HG02571 (cell line): ENCODE results near the gene RABGAP1L.

ENCODE experiments used
- ATAC-seq: cut with Tn5 transposase; IDR thresholded peaks from one replicate; pipeline ENCODE4 v1.9.1; 2021; ENCODE audit warnings: mild to moderate bottlenecking, moderate library complexity; ENCODE audit not compliant: unreplicated experiment

RABGAP1L gene

DNA sequence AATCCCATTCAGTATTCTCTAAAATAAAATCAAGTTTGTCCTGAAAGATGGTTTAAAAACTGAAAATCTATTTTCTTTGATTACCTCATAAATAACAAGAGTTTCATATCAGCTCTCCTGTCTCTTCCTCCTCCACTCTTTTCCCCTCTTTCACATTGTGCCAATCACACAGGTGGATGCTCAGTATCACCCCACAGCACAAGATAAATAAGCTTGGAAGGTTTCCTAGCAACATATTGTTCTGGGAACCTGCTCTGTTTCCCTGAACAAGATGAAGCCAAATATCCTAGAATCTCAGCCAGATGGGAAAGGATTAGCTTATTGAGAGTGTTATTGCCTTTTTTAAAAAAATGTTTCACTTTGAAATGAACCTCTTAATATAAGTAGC is 794.7 kb downstream of the RABGAP1L start:
- ATAC-seq: peak; percentile 19

DNA sequence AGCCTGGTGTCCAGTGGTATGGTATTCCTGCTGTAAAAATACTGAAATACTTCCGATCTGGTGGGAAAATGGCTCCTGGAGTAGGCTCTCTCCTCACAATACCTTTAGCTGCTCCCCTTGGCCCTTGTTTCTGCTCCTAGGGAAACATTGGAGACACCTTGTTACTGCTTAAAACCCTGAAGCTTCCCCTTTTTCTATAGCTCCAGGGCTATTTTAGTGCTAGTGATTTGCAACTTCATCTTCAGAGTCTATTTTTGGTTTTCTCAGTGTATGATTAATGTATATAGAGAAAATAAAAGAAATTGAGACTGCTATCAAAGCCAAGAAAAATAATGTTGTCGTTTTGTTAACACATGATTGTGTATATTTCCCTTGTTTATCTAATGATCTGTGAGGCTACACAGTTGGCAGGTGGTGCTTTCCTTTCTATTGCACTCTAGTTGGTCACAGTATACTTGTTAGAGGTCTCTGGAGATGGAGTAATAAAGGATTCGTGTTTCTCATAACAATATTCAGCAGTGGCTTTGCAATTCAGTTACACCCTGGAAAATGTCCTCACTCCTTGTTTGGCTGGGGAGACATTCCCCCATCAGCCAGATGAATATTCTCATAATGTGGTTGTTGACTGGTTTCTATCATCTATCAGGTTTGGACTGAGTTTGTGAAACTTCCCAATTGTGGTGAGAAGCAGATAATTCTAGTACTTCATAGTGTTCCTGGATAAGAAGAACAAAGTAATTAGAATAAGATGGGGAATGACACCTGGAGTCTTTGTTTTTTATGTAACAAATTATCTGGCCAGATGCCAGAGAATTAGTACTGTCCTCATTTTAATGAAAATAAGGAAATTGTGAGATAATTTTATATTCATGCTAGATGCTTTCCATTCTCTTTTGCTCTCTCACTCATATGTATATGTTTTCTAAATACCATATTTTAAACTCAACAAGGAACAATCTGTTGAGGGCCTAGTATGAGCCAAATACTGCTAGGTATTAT is 795.6 kb downstream of the RABGAP1L start:
- ATAC-seq: no peak

DNA sequence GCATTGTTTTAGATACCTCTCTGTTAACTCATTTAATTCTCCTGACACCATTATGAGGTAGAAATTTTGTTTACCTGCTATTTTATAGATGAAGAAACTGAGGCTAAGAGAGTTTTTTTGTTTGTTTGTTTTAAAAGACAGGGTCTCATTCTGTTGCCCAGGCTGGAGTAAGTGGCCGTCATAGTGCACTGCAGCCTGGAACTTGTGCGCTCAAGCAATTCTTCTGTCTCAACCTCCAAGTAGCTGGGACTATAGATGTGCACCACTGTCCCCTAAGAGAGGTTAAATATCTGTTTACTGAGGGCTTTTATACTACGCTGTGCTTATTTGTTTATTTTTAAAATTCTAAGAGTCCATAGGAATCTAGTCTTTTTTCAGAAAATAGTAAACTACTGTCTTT is 796.8 kb downstream of the RABGAP1L start:
- no peak for ATAC-seq

GRCh38 chr1:174956976-174957375 is 797.7 kb downstream of the RABGAP1L start:
- ATAC-seq: no peak

- no peak for ATAC-seq
Observed at GRCh38 chr1:174957829-174958228, 798.5 kb downstream of the RABGAP1L start.

GRCh38 chr1:174958396-174958795 is 799.1 kb downstream of the RABGAP1L start:
- no peak for ATAC-seq

DNA sequence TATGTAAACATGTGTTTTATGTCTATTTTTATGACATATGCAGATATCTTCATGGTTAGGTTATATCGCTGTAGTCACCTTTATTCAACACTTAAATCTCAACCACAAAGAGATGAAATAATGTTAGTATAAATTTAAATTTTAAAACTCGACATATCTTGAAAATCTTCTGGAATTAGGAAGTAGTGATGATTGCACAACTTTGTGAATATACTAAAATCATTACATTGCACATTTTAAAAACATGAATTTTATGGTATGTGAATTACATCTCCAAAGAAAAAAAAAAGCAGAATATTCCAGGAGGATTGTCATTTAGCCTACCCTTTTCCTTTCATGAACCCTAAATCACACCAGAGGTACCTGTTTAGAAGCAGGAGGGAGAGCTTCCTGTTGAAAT is 801.0 kb downstream of the RABGAP1L start:
- ATAC-seq: no peak

GRCh38 chr1:174963529-174964125 is 804.3 kb downstream of the RABGAP1L start:
- no peak for ATAC-seq

GRCh38 chr1:174964261-174964971 is 805.1 kb downstream of the RABGAP1L start:
- ATAC-seq: no peak

DNA sequence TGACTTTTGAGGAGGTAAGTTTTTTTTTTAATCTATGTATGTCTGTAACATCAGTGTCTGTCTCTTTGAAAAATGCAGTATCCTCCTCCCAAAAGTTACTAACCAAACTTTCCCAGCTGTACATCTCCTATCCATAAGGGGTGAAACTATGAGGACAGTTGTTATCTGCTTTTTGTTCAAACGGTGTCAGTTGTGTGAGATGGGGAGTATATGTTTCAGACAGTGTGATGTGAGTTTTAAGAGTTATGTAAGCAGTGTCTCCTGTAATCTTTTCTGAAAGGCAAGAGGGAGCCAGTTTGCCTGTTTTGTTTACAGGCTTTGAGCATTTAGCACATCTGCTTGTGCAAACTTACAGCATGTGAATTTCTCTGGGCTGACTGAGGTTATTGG is 805.6 kb downstream of the RABGAP1L start:
- ATAC-seq: no peak

GRCh38 chr1:174965362-174966007 is 806.2 kb downstream of the RABGAP1L start:
- ATAC-seq: no peak

- ATAC-seq: no peak
Observed at GRCh38 chr1:174966008-174966572, 806.8 kb downstream of the RABGAP1L start.

DNA sequence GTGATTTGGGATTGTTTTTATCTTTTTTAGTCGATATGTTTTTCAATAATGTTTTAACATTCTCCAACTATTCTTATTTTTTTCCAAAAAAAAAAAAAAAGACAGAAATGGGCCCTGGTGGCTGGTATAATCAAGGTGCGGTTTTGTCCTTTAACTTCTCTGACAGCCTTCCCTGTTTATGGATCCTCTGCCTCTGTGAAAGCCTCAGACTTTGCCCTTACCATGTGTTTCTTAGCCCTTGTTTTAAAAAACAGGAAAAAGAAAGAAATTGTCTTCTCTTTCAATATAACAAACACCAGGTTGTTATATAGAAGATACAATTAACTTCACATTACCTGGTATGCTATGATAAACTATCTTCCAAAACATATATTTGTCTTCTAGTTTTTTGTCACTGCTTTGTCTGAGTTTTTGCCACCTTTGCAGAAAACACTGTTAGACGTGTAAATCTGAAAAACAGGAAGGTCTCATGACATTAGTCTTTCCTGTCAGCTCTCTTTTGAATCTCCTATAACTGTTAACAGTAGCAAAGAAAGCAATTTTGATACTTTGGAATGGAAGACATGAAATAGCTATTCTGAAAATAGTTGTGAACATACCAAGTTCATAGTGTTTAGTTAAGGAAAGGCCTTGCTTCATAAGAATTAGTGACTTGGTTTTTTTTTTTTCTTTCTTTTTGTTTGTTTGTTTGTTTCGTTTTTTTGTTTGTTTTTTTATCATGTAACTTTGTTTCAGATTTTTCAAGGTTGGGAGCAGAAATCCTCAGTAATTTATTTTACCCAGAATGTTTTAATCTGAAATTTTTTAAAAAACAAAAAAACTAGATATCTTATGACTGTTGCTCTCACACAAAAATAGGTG is 808.8 kb downstream of the RABGAP1L start:
- no peak for ATAC-seq

DNA sequence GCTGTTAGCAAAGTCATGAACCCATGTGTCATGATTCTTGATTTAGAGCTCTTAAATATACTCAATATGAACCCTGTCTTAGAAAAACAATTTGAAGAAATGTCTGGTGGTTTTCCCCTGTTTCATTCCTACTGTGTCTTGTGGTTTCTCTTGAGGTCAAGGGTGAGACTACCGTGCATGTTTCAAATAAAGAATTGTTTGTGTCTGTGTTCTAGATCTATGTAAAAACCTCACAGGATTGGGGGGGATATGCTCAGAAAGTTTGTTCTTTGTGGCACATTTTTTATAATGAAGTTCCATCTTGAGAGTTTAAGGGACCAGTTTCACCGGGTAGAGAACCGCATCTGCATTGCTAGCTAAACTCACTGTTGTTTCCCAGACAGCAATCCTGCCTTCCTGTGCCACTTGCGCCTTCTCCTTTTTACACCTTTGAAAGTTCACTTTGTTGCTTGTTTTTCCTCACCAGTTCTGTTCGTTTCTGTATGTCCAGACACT is 809.5 kb downstream of the RABGAP1L start:
- peak; percentile 67 for ATAC-seq

DNA sequence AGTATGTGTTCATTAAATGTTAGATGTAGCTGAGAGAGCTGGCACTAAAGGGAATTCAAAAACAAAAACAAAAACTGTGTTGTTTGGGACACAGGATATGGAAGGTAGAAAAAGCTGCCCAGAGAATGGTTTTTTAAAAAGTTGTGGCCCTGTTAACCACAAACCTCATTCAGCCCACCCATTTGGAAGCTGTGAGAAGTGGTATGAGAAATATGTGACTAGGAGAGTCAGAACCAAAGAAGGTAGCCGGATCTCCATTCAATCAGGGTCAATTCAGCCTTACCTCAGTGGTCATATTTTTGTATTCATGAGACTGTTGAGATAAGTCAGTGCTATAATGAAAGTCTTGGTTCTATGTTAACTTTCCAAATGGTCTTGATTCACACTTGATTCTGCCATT is 810.7 kb downstream of the RABGAP1L start:
- ATAC-seq: no peak

- no peak for ATAC-seq
Observed at GRCh38 chr1:174971466-174971865, 812.1 kb downstream of the RABGAP1L start.

DNA sequence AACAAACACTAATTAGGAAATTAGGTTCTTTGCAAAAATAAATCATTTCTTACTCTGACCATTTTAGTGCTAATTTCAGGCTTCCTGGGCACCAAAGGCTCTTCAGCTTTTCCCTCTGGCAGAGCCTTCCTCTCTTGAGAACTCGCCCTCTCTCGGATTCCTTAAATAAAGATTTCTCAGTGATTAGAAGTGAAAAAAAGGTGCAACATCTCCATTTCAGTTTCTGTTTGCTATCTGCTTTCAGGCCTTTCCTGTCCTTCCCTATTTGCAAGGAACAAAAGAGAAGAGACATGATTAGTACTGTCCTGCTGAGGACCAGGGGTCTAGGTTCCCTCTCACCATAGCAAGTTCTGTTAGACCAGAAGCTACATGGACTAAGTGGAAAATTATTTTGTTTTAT is 812.6 kb downstream of the RABGAP1L start:
- no peak for ATAC-seq

- ATAC-seq: no peak
Observed at GRCh38 chr1:174974711-174975119, 815.4 kb downstream of the RABGAP1L start.

DNA sequence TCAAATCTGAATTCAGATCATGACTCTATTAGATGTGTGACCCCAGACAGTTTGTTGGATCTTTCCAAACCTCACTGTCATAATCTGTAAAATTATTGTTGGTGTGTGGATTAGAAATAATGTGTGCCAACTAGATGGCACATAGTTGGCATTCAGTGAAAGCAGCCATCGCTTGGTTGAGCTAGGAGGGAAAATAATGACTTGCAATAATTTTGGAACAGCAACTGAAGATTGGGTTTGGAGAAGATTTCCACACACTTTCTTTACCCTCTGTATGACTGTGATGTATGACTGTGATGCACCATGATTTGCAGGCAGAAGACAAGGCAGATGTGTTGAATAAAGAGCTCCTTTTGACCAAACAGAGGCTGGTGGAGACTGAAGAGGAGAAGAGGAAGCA is 816.4 kb downstream of the RABGAP1L start:
- ATAC-seq: no peak
